T47D (cell line): ENCODE results near the gene EFCAB7.
A peak's percentile ranks its signal among the peaks of the same experiment; 100 is the strongest.

ENCODE experiments used
- DNase-seq, 2 experiments: peaks; one replicate each; pipeline versions ENCODE4 v3.0.0 to v3.0.0-alpha.2; 2011 to 2012; ENCODE audit warnings: low read depth in 1 of 2, low spot score in 1 of 2
- JUND ChIP-seq: IDR thresholded peaks from 2 replicates; pipeline ENCODE4 v1.6.1; 2012; ENCODE audit warnings: low read depth
- in situ Hi-C: cut with HindIII; loops from 2 replicates; pipeline ENCODE4 v1.10.0; 2016; ENCODE audit warnings: low sequenced_read_pairs, low pct_unique_long_range_greater_than_20kb

EFCAB7 gene

DNA sequence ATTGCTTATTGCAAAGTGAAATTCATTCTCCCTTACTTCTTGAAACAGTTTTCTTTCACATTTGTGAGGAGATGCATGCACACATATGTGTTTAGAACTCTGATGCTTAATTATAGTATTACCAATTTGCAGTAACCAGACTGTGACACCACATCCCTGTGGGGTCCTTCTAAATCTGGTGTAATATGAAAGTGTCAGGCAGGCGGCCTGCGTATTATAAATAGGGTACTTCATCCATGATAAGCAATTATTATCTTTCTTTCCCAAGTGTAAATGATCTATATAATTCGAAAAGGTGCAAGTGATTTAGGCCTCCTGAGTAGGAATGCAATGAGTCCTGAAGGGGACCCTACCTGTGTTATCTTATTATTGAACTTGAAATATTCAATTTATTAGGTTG is 876 bp downstream of the EFCAB7 start:
- no peak for TF ChIP-seq JUND
- in situ Hi-C loops: no loop called here
- no peak for DNase-seq

DNA sequence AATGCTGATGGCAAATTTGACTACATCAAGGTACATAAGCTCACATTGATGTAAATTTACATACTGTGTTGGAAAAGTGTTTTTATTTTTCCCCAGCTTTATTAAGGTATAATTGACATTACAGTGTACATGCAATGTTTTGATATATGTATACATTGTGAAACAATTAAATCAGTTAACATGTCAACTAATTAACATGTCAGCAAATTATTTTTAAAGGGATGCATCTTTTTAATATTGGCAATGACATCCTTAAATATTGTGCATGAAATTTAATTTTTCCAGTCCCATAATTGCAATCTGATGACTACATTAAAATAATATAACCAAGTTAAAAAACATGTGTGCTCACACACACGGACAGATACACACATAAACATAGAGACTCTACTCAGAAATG is 9.4 kb downstream of the EFCAB7 start:
- no peak for TF ChIP-seq JUND
- in situ Hi-C loops: no loop called here
- no peak for DNase-seq

DNA sequence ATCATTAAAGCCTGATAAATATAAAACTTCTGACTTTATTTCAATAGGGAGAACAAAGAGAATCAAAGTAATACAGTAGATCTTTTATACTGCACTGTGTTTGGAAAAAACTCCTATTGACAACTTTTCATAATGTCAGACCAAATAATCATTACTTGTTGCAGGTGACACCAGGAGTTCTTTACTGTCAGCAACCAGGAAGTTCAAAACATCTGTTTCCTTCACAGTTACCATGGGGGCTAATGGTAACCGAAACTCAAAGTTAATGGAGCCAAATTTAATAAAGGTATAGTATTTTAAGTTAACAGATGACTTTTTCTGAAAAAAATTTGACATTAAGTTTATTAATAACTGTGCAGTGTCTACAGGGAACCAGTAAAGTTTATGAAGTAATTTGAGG is 10.6 kb downstream of the EFCAB7 start:
- in situ Hi-C loops: no loop called here
- DNase-seq: no peak
- no peak for TF ChIP-seq JUND

DNA sequence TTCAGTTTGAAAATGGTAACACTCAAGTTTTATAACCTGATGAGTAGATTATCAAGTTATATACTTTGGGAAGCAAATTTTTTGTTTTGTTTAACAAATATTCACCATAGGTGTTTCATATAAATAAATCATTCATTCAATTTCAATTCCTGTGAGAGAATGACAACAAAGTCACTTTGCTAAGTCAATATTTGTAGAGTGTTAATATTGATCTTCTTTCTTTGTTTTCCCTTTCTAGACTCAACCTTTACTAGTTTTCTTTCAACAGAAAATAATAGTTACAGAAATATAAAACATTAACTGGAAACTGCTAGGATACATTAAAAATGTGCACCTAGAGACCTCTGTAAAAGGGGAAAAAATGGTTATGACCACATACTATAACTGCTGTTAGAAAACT is 11.1 kb downstream of the EFCAB7 start:
- no peak for TF ChIP-seq JUND
- in situ Hi-C loops: no loop called here
- no peak for DNase-seq

DNA sequence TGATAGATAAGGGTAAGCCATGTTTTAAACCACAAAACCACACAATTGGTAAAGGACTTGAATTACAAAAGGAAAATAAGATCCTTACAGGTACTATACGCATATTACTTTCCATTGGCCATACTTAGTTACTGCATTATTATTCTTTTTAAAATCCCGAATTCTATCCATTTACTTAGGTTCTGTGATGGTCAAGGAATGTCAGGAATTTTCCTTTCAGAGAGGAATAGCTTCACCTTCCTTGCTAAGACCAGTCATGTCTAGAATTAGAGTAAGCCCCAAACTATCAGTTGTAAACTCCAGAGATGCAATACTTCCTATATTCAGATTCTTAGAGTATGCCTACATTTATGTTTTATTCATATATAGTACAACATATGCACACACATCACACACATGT is 13.7 kb downstream of the EFCAB7 start:
- TF ChIP-seq JUND: no peak
- no peak for DNase-seq
- in situ Hi-C loops: no loop called here

DNA sequence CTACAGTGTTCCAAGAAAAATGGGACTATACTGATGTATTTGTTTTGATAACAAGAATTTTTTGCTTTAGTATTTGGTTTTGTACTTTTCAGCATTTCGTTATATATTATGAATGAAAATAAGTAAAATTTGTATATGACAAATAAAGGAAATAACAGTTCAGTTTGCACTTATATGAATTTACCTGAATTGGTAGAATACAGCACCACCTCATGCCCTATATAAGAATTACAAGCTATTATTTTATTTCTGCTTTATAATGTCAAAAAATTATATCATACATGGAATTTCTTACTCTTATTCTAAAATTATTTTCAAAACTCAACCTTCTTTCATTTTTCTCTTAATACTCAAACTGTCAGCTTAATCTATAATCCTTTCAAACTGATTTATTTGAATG is 14.6 kb downstream of the EFCAB7 start:
- TF ChIP-seq JUND: no peak

DNA sequence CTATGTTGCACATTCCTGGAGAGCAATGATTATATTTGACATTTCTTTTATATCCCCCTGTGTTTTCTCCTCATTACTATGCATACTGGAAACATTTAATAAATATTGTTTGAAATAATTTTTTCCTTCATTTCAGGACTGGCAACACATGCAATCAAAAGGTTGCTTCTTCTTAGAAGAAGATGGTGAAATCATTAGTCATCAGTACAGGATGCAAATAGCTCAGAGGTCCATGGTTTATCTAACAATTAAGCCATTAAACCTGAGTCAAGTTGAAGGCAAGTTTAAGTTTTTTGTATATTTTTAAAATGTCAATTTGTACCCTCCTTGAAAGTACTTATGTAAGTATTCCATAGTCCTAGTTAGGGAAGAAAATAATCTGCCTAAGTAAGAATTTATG is 22.5 kb downstream of the EFCAB7 start:
- in situ Hi-C loops: no loop called here
- no peak for TF ChIP-seq JUND
- DNase-seq: no peak

More for the DNA sequence above, 14.6 kb downstream of the EFCAB7 start:
- peak in 1 of 2 experiments; percentile 12 for DNase-seq
- in situ Hi-C loops: no loop called here

DNA sequence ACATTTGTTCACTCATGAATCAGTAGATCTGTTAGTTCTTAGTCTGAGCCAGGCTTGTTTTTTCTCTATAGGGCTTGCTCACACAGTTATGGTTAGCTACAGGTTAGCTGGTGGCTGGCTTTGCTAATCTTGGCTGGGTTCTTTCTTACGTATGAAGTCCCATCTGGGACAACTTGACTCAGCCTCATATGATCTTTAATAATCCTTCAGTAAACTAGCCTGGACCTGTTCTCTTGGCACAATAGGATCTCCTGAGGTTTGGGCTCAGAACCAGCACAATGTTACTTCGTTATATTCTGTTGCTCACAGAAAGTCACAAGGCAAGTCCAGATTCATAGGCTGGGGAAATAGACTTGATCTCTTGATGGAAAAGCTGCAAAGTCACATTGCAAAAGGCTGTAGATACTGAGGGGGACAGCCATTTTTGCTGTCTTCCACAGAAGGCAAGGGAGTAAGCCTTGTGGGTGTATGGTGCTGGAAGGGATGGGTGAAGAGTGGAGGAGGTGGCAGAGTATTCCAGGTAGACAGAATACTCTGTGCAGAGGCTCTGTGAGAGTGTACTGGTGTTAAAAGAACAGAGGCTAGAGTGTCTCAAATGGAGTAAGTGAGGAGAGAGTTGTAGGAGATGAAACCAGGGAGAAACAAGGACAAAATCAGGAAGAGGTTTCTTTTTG is 24.4 kb downstream of the EFCAB7 start:
- no peak for TF ChIP-seq JUND
- in situ Hi-C loops: no loop called here
- DNase-seq: no peak

DNA sequence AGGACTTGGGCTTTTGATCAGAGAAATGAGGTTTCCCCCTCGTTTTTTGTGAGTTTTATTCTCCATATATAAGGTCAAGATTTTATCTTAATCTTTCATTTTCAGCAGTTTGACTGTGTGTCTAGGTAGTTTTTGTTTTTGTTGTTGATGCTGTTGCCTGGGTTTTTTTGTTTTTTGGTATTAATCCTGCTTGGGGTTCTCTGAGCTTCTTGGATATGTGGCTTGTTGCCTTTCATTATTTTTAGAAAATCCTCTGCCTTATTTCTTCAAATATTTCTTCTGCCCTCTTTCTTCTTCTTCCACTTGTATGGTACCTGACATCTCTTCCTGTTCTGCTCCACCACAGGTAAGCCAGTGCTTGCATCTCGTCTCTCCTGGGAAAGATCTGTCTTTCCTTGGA is 25.0 kb downstream of the EFCAB7 start:
- TF ChIP-seq JUND: no peak
- in situ Hi-C loops: no loop called here
- DNase-seq: no peak

DNA sequence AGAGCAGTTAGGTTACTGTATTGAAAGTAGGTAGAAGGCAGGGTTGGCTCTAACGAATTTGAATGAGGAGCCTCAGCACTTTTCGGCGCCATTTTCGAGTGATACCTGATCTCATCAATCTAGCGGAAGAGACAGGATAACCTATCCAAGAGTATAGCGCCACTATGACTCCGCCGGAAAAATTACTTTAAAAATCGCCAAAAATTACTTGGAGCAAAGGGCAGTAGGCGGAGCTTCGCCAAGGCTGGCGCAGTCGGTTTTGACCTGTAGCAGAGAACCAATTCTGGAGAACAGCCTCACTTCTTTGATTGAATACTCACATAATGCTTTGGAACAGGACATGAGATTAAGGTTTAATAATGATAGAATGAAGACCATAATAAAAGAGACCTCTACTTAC is 25.6 kb downstream of the EFCAB7 start:
- DNase-seq: no peak
- no peak for TF ChIP-seq JUND
- in situ Hi-C loops: no loop called here

DNA sequence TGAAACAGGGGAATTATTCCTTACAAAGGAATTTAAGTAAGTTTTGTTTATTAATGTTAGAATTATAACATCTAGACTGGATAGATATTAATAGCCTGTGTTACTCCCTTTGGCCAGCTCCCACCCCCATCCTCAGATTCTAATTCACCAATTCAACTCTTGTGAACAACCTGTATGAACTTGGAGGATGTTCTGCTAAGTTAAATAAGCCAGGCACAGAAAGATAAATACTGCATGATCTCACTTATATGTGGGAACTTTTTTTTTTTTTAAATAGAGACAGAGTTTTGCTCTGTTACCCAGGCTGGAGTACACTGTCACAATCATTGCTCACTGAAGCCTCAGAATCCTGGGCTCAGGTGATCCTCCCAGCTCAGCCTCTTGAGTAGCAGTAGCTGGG is 32.2 kb downstream of the EFCAB7 start:
- no peak for TF ChIP-seq JUND
- in situ Hi-C loops: no loop called here
- DNase-seq: no peak

DNA sequence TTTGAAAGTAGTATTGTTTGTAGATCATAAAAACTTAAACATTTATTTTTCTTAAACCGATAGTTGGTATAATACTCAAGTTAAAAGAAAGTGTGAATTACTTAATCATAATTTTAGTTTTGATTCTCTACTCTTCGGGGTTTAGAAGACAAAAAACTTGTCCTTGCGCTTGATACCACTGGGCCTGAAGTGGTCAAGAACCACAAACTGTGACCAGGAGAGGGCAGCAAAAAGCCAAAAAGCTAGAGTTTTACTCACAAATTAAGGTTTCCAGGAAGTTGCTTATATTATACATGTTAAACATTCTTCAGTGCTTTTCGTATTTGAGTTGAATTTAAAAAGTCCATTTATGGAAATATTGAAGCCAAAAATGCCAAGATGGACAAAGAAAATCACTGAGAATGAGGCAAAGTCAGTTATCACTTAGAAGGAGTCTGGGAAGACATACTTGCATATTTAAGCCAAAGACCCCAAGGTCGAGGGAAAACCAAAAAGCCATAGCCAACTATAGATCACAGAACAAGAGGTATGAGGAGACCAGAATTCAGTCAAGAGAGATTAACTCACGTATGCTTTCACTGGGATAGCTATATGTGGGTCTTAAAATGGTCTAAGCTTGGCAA is 34.2 kb downstream of the EFCAB7 start:
- in situ Hi-C loops: no loop called here
- peak in 1 of 2 experiments; percentile 32 for DNase-seq
- no peak for TF ChIP-seq JUND

DNA sequence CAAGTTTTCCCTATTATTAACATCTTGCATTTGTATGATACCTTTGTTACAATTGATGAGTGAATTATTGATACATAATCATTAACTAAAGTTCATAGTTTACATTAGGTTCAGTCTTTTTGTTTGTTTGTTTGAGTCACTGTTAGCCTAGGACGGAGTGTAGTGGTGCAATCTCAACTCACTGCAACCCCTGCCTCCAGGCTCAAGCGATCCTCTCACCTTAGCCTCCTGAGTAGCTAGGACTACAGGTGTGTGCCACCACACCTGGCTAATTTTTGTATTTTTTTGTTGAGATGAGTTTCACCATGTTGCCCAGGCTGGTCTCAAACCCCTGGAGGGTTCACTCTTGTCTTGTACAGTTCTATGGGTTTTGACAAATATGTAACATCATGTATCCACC is 36.0 kb downstream of the EFCAB7 start:
- DNase-seq: no peak
- TF ChIP-seq JUND: no peak
- in situ Hi-C loops: no loop called here

DNA sequence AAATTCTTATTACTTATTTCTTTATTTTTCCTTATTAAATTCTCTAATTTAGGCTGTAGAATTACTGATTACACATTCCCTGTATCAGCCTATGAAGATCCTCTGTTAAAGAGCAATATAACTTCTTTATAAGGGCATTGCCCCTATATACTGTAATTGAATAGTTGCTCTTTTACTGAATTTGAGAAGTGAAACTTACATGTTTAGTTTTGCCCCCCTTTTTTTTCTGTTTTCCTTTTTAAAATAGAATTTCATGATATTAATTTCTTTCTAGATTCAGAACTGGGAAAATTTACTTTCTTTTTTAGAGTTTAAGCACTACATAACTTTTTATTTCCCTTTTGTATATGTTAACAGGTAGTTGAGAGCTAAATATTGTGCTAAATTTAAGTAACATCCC is 40.4 kb downstream of the EFCAB7 start:
- DNase-seq: no peak
- TF ChIP-seq JUND: no peak
- in situ Hi-C loops: no loop called here
